Measurements from ENCODE around the gene PSEN1. TPM values are rescaled to one million over a fixed set of nuclear protein-coding genes. Genes with fewer than 3 reads are reported as not detected.
"Not testable (repeated sequence)": the region's sequence is repeated elsewhere in the genome, so short reads cannot be mapped to it uniquely, and the experiment has no call there.

The PSEN1 gene
- total and polyA plus RNA-seq, 2 donors (not counting 3 experiments of a cell fraction or from before 2014, with no cell fraction given): 16.5 to 36.8 TPM

DNA sequence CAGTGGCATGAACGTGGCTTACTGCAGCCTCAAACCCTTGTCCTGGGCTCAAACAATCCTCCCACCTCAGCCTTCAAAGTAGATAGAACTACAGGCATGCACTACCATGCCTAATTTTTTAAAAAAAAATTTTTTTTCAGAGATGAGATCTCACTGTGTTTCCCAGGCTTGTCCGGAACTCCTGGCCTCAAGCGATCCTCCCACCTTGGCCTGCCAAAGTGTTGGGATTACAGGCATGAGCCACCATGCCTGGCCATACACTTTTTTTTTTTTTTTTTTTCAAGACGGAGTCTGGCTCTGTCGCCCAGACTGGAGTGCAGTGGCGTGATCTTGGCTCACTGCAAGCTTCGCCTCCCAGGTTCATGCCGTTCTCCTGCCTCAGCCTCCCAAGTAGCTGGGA lies 58.0 kb downstream of the PSEN1 start:
- H3K4me2 ChIP-seq (ENCODE audit: insufficient read depth, low read length); H3K79me2 ChIP-seq (ENCODE audit: control insufficient read depth, insufficient read depth, low read length); FAIRE-seq; H3K27ac ChIP-seq (ENCODE audit: insufficient read depth, low read depth, low read length); H4K20me1 ChIP-seq (replicated peaks; ENCODE audit: control insufficient read depth, extremely low read depth, insufficient read depth, low read length); H3K27me3 ChIP-seq (ENCODE audit: control insufficient read depth in 2 of 2, insufficient read depth in 2 of 2, low read length in 2 of 2); H3K36me3 ChIP-seq (ENCODE audit: control insufficient read depth in 2 of 2, extremely low read depth in 1 of 2, insufficient read depth in 2 of 2, low read length in 2 of 2); BruUV-seq (replicated peaks); POLR2A ChIA-PET; H3K9ac ChIP-seq (replicated peaks; ENCODE audit: extremely low read depth, insufficient read depth, low read length); H3K9me3 ChIP-seq (replicated peaks; ENCODE audit: control insufficient read depth, insufficient read depth, low read length); H3K4me1 ChIP-seq (ENCODE audit: control insufficient read depth, extremely low read depth, insufficient read depth, low read length); intact Hi-C loops (cut with micrococcal nuclease); DNase-seq (ENCODE audit: low read depth, low spot score); H3K9me1 ChIP-seq (replicated peaks; ENCODE audit: control insufficient read depth, extremely low read depth, insufficient read depth, low read length); H3K4me3 ChIP-seq (replicated peaks in 1 of 3; ENCODE audit: insufficient read depth in 1 of 3, low read depth in 1 of 3, low read length in 3 of 3); H2AFZ ChIP-seq (ENCODE audit: low read depth, low read length): not testable (repeated sequence)
- dilution Hi-C loops (cut with MboI; ENCODE audit: extremely low pct_ligation_motif_present, low sequenced_read_pairs): loop anchor here (25.0 kb wide), 1 partner anchor 268 kb away; the partner anchor contains the start of gene NUMB
- CTCF ChIA-PET: interaction anchor here (1.2 kb wide), 2 partner anchors 17 to 101 kb away, joined by 3 read pairs; no protein-coding TSS in a partner anchor

DNA sequence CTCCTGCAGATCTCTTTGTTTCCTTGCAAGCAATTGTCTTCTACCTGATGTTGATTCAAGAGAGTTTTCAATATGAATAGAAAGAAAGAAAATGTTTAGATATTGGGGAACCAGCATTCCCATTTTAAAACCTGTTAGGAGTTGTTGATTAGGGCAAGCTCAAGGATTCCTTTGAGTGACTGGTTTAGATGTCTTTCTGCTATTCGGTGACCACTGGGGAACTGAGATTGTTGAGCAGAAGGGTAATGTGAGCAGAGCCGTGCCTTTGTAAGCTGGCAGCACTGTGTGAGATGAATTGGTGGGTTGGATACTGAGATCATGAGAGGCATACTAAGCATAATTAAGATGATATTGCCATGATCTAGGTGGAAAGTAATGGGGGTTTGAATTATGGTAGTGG lies 61.9 kb downstream of the PSEN1 start:
- Histone ChIP-seq H3K9ac (replicated peaks; ENCODE audit: extremely low read depth, insufficient read depth, low read length) (no peak overlapping the region), H3K4me1 (ENCODE audit: control insufficient read depth, extremely low read depth, insufficient read depth, low read length) (no peaks in the 10 kb centered on the region), H4K20me1 (replicated peaks; ENCODE audit: control insufficient read depth, extremely low read depth, insufficient read depth, low read length) (no peaks in the 10 kb centered on the region), H3K36me3 (ENCODE audit: control insufficient read depth in 2 of 2, extremely low read depth in 1 of 2, insufficient read depth in 2 of 2, low read length in 2 of 2) (peaks cover 0 to 3% of the 10 kb centered on the region in 2 experiments), H3K4me2 (ENCODE audit: insufficient read depth, low read length) (no peak overlapping the region), H3K4me3 (replicated peaks in 1 of 3; ENCODE audit: insufficient read depth in 1 of 3, low read depth in 1 of 3, low read length in 3 of 3) (no peak overlapping the region), H3K9me1 (replicated peaks; ENCODE audit: control insufficient read depth, extremely low read depth, insufficient read depth, low read length) (no peaks in the 10 kb centered on the region), H3K9me3 (replicated peaks; ENCODE audit: control insufficient read depth, insufficient read depth, low read length) (no peaks in the 10 kb centered on the region), H3K27me3 (ENCODE audit: control insufficient read depth in 2 of 2, insufficient read depth in 2 of 2, low read length in 2 of 2) (no peaks in the 10 kb centered on the region), H3K79me2 (ENCODE audit: control insufficient read depth, insufficient read depth, low read length) (no peaks in the 10 kb centered on the region), H3K27ac (ENCODE audit: insufficient read depth, low read depth, low read length) (no peak overlapping the region), H2AFZ (ENCODE audit: low read depth, low read length) (no peak overlapping the region)
- FAIRE-seq (no peak), DNase-seq (ENCODE audit: low read depth, low spot score) (no peak)
- intact Hi-C loops (cut with micrococcal nuclease) (no loop called here), dilution Hi-C loops (cut with MboI; ENCODE audit: extremely low pct_ligation_motif_present, low sequenced_read_pairs) (loop anchor here (25.0 kb wide), 1 partner anchor 264 kb away; the partner anchor contains the start of gene NUMB)
- no TSS peak for BruUV-seq (replicated peaks)
- POLR2A ChIA-PET: no interaction called here
- CTCF ChIA-PET: interaction anchor here (1.3 to 2.3 kb wide), 2 partner anchors 12 to 25 kb away, joined by 4 to 9 read pairs; no protein-coding TSS in a partner anchor
- TF ChIP-seq, protein P1, sequence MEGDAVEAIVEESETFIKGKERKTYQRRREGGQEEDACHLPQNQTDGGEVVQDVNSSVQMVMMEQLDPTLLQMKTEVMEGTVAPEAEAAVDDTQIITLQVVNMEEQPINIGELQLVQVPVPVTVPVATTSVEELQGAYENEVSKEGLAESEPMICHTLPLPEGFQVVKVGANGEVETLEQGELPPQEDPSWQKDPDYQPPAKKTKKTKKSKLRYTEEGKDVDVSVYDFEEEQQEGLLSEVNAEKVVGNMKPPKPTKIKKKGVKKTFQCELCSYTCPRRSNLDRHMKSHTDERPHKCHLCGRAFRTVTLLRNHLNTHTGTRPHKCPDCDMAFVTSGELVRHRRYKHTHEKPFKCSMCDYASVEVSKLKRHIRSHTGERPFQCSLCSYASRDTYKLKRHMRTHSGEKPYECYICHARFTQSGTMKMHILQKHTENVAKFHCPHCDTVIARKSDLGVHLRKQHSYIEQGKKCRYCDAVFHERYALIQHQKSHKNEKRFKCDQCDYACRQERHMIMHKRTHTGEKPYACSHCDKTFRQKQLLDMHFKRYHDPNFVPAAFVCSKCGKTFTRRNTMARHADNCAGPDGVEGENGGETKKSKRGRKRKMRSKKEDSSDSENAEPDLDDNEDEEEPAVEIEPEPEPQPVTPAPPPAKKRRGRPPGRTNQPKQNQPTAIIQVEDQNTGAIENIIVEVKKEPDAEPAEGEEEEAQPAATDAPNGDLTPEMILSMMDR (IDR thresholded peaks at IDR 0.05; ENCODE audit: extremely low read depth in 1 of 2, insufficient read depth in 1 of 2, low read depth in 1 of 2, low read length in 2 of 2): no peak
- TF ChIP-seq FOS (IDR thresholded peaks at IDR 0.05; ENCODE audit: borderline replicate concordance, insufficient read depth, low read length): no peak
- TF ChIP-seq POLR2A (IDR thresholded peaks at IDR 0.05; ENCODE audit: low read depth, low read length): no peak
- no peak for TF ChIP-seq EZH2 (IDR thresholded peaks at IDR 0.05; ENCODE audit: borderline replicate concordance, low read depth, low read length, severe bottlenecking)
- TF ChIP-seq, protein P2, sequence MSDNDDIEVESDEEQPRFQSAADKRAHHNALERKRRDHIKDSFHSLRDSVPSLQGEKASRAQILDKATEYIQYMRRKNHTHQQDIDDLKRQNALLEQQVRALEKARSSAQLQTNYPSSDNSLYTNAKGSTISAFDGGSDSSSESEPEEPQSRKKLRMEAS (IDR thresholded peaks at IDR 0.05; ENCODE audit: insufficient read depth, insufficient read length): no peak
- no peak for TF ChIP-seq GATA2 (IDR thresholded peaks at IDR 0.05; ENCODE audit: insufficient read depth, insufficient read length, low read depth, low read length)
- no peak for TF ChIP-seq MYC (IDR thresholded peaks at IDR 0.05; ENCODE audit: low read depth, low read length)
- no peak for TF ChIP-seq JUN (IDR thresholded peaks at IDR 0.05; ENCODE audit: borderline replicate concordance, insufficient read depth, insufficient read length, low read depth)
- TF ChIP-seq POLR2AphosphoS5 (IDR thresholded peaks at IDR 0.05; ENCODE audit: insufficient read depth, low read depth, low read length): no peak

Measured in endothelial cell of umbilical vein (primary cell).